C4-2B (cell line): Measurements from ENCODE around the gene ITPR2.

Source experiments
- H3K27ac ChIP-seq: fragments of 450-650 bp; 2 replicates; pipeline ENCODE4 v1.5.1; 2017
- ZFX ChIP-seq: fragments of 450-650 bp; IDR thresholded peaks from 2 replicates; pipeline ENCODE4 v1.6.1; 2017
- TF ChIP-seq, protein P1 (sequence below): fragments of 450-650 bp; conservative IDR thresholded peaks from 2 replicates; pipeline ENCODE4 v1.5.1; 2017; ENCODE audit warnings: mild to moderate bottlenecking

Gene ITPR2

DNA sequence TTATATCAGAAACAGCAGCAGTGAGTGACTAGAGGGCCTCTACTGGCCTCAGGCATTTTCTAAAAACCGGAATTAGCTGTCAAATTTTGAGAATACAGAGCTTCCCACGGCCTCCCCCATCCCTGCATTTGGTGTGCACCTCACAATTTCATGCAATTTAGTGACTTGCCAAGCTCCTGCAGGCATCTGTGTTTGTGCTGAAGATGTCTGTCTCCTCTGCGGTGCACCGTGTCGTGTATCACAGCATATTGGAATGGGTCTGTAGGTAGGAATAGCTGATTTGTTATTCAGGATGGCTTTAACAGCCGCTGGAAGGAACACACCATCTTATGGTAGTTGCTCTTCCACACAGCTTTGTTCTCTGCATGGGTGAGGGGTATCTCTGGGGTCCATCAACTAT, 497.3 kb downstream of the ITPR2 start:
- TF ChIP-seq, protein P1, sequence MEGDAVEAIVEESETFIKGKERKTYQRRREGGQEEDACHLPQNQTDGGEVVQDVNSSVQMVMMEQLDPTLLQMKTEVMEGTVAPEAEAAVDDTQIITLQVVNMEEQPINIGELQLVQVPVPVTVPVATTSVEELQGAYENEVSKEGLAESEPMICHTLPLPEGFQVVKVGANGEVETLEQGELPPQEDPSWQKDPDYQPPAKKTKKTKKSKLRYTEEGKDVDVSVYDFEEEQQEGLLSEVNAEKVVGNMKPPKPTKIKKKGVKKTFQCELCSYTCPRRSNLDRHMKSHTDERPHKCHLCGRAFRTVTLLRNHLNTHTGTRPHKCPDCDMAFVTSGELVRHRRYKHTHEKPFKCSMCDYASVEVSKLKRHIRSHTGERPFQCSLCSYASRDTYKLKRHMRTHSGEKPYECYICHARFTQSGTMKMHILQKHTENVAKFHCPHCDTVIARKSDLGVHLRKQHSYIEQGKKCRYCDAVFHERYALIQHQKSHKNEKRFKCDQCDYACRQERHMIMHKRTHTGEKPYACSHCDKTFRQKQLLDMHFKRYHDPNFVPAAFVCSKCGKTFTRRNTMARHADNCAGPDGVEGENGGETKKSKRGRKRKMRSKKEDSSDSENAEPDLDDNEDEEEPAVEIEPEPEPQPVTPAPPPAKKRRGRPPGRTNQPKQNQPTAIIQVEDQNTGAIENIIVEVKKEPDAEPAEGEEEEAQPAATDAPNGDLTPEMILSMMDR = no peak
- TF ChIP-seq ZFX = no peak
- H3K27ac ChIP-seq = no peak overlapping the region

DNA sequence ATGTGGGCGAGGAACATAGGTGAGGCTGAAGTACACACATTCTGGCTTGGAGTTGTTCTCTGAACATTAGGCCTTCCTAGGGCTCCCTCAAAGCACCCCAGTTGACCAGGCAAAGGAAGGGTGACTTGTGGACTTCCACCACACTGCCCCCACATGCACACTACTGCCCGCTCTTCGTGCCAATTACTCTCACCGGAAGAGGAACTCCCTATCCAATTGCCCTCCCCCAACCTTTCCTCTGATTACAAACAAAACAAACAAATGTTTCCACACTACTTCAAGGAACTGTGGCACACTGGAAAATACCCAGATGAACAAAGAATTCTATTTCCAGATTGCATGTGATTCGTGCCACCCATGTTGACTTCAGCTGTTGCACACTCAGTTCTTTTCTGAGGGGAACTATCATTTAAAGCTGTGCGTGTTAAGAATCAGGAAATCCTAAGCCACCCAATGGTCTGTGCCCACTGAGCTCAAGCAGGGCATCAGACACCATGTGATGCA, 498.3 kb downstream of the ITPR2 start:
- no peak overlapping the region for H3K27ac ChIP-seq
- TF ChIP-seq, protein P1 = no peak
- no peak for TF ChIP-seq ZFX

DNA sequence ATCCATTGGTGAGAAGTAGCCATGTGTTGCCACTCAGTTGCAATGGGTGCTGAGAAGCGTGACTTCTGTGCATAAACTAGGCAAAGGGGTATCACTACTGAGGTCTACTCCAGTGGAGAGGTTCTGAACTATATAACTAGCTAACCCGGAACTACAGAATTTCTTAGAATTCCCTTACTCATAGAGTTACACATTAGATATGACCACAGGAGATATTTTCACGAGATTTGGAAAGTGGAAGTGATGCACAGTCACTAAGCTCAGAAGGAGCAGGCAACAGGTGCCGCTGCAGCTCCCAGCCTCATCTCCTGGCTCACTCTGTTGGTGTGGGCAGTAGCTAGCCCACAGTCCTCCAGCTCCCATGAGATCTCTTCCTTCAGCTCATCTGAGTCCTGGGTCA, 501.0 kb downstream of the ITPR2 start:
- TF ChIP-seq, protein P1 = no peak
- TF ChIP-seq ZFX = no peak
- no peak overlapping the region for H3K27ac ChIP-seq

DNA sequence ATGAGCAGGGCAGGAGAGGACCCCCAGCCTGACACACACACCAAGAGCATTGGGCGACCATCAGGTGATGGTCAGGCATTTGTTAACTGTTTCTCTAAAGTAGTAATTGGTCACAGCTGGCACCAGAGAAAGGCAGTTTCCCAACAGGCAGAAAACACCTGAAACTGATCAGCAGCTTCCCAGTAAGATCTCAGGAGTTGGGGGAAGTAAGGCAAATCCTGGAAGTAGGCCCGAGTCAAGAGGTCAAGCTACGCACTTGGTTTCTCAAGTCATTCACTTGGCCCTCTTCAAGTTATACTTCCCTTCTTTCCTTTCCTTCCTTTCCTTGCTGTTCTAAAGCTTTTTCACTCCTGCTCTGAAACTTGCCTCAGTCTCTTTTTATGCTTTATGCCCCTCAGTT, 501.9 kb downstream of the ITPR2 start:
- TF ChIP-seq, protein P1 = no peak
- no peak for TF ChIP-seq ZFX
- H3K27ac ChIP-seq = no peak overlapping the region

DNA sequence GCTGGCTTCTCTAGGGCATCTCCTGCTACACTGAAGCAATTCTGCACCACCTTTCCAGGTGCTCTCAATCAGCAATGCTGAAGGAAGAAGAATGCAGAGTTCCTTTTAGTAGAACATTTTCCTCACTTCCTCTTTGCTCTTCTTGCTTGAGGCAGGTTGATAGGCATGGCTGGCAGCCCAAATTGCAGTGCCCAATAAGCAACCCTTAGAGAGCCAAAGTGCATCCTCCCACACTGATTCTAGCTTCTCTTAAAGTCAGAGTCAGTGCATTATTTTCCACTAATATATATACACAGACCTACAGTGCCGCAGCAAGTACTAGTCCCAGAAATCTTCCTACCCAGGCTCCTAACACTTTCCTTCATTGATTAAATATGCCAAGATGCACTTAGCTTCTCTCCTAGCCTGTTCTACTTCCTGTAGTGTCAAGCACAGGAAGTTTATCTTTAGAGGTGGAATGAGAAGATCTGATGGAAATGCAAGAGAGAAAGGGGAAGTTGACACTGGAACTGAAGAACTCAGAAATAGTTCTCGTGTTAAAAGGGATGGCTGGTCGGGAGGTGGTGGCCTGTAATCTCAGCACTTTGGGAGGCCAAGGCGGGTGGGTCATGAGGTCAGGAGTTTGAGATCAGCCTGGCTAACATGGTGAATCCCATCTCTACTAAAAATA, 504.9 kb downstream of the ITPR2 start:
- no peak overlapping the region for H3K27ac ChIP-seq
- TF ChIP-seq, protein P1 = no peak
- TF ChIP-seq ZFX = no peak

DNA sequence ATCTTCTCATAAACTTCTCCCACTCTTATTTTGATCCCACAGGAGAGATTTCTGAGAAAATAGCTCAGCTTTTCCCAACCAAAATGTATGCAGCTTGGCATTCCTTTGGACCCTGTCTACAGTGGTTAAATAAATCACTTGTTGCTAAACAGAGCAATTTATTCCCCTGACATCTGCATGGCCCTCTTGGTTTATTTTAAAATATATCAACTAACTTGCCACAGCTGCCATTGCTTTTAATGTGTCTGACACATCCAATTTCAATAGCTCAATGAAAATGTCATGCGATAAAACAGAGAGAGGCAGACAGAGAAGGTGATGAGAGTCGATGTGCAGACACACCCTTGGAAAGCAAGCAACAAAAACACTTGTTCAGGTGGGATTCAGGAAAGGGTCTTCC, 509.3 kb downstream of the ITPR2 start:
- H3K27ac ChIP-seq = no peak overlapping the region
- TF ChIP-seq, protein P1 = no peak
- TF ChIP-seq ZFX = no peak

DNA sequence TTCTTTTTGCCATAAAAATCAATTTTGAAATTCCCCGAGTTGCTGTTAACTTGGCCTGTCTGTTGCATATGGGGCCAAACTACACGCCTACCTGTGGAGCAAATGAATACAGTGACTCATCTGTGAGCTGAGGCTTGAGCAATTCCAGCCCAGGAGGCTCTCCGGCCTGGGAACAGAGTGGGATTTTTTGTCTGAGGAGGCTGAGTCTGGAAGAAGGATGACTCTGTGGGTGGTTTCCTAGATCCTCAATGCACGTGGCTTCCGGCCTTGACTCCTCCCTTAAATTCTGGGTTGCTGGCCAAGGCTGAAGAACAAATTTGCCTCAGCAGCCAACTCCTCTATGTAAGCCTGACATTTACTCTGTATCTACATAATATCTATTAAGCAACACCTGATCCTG, 513.5 kb downstream of the ITPR2 start:
- no peak overlapping the region for H3K27ac ChIP-seq

More for the DNA sequence above, 513.5 kb downstream of the ITPR2 start:
- no peak for TF ChIP-seq ZFX
- TF ChIP-seq, protein P1 = no peak
